Natural killer cell treated with Interleukin-12 subunit alpha and Interleukin-12 subunit beta and Interleukin-15 and Interleukin-18, amount 100 ng/mL, for 72 hours (primary cell): ENCODE results near the gene RBM28. TPM values are rescaled to one million over a fixed set of nuclear protein-coding genes. Genes with fewer than 3 reads are reported as not detected.

Source experiments
- ATAC-seq, 2 donors: fragments of 150-1000 bp; cut with Tn5 transposase in 1 of 2; sonication (Bioruptor Pico), chemical (Tn5 transposase) in 1 of 2; 2 replicates each; pipeline ENCODE4 v1.10.0; 2021
- DNase-seq: peaks from one replicate; pipeline ENCODE4 v3.0.0; 2022; ENCODE audit warnings: low spot score
- H3K27ac Mint-ChIP-seq, 2 donors: 1 replicate in 1 of 2; 2 replicates in 1 of 2; pipeline ENCODE4 v1.8.0; 2022; ENCODE audit warnings: mixed read lengths in 2 of 2, mild to moderate bottlenecking in 1 of 2, moderate library complexity in 1 of 2
- H3K27me3 Mint-ChIP-seq, 2 donors: 1 replicate in 1 of 2; 2 replicates in 1 of 2; pipeline ENCODE4 v1.8.0; 2022; ENCODE audit warnings: mixed read lengths in 2 of 2
- H3K36me3 Mint-ChIP-seq: one replicate; pipeline ENCODE4 v1.8.0; 2022; ENCODE audit warnings: mixed read lengths
- H3K4me1 Mint-ChIP-seq, 2 donors: 1 replicate in 1 of 2; 2 replicates in 1 of 2; pipeline ENCODE4 v1.8.0; 2022; ENCODE audit warnings: low read depth in 2 of 2, mixed read lengths in 2 of 2, mild to moderate bottlenecking in 1 of 2
- H3K4me3 Mint-ChIP-seq: one replicate; pipeline ENCODE4 v1.8.0; 2022; ENCODE audit warnings: mixed read lengths
- H3K9me3 Mint-ChIP-seq: 2 replicates; pipeline ENCODE4 v1.8.0; 2022; ENCODE audit warnings: mixed read lengths
- total RNA-seq, 2 donors: library from RNA; stranded (reverse); gene quantifications; one replicate each; pipeline ENCODE4 v1.2.3, GENCODE V29; 2022

Gene RBM28
- total RNA-seq, 2 donors from 2014 or later, result 46.4 to 77.1 TPM

DNA sequence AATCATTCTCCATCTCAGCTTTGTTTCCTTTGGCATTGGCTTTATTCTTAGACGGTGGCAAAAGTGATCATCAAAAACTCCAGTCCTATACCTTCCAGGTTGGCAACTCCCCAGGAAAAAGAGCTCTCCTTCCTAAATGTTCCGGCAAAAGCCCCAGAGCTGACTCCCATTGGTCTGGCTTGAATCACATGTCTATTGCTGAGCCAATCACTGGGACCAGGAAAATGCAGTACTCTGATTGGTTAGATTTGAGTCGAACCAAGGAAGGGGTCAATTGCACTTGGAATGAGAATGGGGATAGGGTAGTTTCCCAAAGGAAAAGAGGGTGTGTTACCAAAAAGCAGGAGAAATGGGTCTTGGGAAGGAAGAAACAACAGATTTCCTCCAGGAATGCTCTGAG, 80.3 kb downstream of the RBM28 start:
- Mint-ChIP-seq H3K36me3 (no peaks in the 10 kb centered on the region), H3K9me3 (no peaks in the 10 kb centered on the region), H3K4me3 (no peak overlapping the region), H3K27ac (no peak overlapping the region), H3K4me1 (no peaks in the 10 kb centered on the region), H3K27me3 (peaks cover 6% of the 10 kb centered on the region in 2 donors)
- DNase-seq (no peak), ATAC-seq (no peak)

DNA sequence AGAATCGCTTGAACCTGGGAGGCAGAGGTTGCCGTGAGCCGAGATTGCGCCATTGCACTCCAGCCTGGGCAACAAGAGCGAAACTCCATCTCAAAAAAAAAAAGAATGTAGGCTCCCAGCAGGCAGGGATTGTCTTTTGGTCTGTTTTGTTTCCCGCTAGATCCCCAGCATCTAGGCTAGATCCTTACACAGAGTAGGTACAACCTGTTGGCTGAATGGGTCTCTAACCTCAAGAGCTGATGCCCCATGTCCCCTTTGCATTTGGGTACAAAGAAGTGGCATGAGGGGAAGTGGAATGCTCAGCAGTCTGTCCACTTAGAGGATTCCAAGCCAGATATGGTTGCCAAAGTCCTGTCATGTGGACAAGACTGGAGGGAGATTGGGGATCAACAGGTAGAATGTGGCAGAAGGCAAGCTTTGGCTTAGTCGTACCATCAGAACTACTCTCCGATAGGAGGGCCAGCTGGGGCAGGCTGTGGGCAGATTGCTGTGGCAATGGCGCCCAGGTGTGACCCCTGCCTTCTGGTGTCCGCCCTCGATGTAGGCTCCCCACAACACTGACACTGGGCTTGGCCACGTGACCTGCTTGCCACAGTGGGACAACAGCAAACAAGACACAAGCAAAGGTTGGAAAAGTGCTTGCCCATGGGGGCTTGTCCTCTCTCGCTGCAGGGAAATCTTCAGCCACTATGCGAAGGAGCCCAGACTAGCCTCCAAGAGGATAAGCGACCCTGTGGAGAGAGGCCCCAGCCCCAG, 81.3 kb downstream of the RBM28 start:
- no peak for DNase-seq
- Mint-ChIP-seq H3K36me3 (no peaks in the 10 kb centered on the region), H3K9me3 (no peaks in the 10 kb centered on the region), H3K27ac (no peak overlapping the region), H3K4me3 (no peak overlapping the region), H3K4me1 (no peaks in the 10 kb centered on the region), H3K27me3 (peaks cover 6% of the 10 kb centered on the region in 2 donors)
- no peak for ATAC-seq

GRCh38 chr7:128260069-128260795, 83.5 kb downstream of the RBM28 start:
- H3K36me3 Mint-ChIP-seq, result no peaks in the 10 kb centered on the region
- ATAC-seq (no peak), DNase-seq (no peak)
- H3K27ac Mint-ChIP-seq, result no peak overlapping the region
- H3K4me1 Mint-ChIP-seq, result no peaks in the 10 kb centered on the region
- H3K27me3 Mint-ChIP-seq, result peaks cover 0 to 3% of the 10 kb centered on the region in 2 donors
- H3K4me3 Mint-ChIP-seq, result no peak overlapping the region
- no peaks in the 10 kb centered on the region for H3K9me3 Mint-ChIP-seq

GRCh38 chr7:128259131-128260061, 84.3 kb downstream of the RBM28 start:
- Mint-ChIP-seq H3K4me3 (no peak overlapping the region), H3K36me3 (no peaks in the 10 kb centered on the region), H3K4me1 (no peaks in the 10 kb centered on the region), H3K27me3 (peaks cover 0 to 3% of the 10 kb centered on the region in 2 donors), H3K9me3 (no peaks in the 10 kb centered on the region), H3K27ac (no peak overlapping the region)
- DNase-seq, result no peak
- ATAC-seq, result no peak

- no peak for ATAC-seq
- no peak overlapping the region for H3K27ac Mint-ChIP-seq
These were observed 86.2 kb downstream of the RBM28 start for GRCh38 chr7:128257458-128257857.

GRCh38 chr7:128255271-128255670, 88.4 kb downstream of the RBM28 start:
- Mint-ChIP-seq H3K4me3 (no peak overlapping the region), H3K36me3 (no peaks in the 10 kb centered on the region), H3K9me3 (no peaks in the 10 kb centered on the region), H3K27me3 (peaks cover 0 to 3% of the 10 kb centered on the region in 2 donors), H3K27ac (no peak overlapping the region), H3K4me1 (peaks cover 0 to 7% of the 10 kb centered on the region in 2 donors)
- ATAC-seq, result no peak
- no peak for DNase-seq

More at GRCh38 chr7:128257458-128257857, 86.2 kb downstream of the RBM28 start:
- Mint-ChIP-seq H3K27me3 (peaks cover 0 to 3% of the 10 kb centered on the region in 2 donors), H3K4me1 (peaks cover 0 to 7% of the 10 kb centered on the region in 2 donors), H3K36me3 (no peaks in the 10 kb centered on the region), H3K9me3 (no peaks in the 10 kb centered on the region), H3K4me3 (no peak overlapping the region)
- no peak for DNase-seq

- DNase-seq, result no peak
- Mint-ChIP-seq H3K27me3 (peaks cover 0 to 3% of the 10 kb centered on the region in 2 donors), H3K4me3 (no peak overlapping the region), H3K36me3 (no peaks in the 10 kb centered on the region), H3K27ac (no peak overlapping the region), H3K9me3 (no peaks in the 10 kb centered on the region), H3K4me1 (peaks cover 0 to 7% of the 10 kb centered on the region in 2 donors)
- no peak for ATAC-seq
These were observed 89.2 kb downstream of the RBM28 start for GRCh38 chr7:128254470-128254869.

- peaks cover 0 to 7% of the 10 kb centered on the region in 2 donors for H3K4me1 Mint-ChIP-seq
- no peaks in the 10 kb centered on the region for H3K9me3 Mint-ChIP-seq
- H3K27ac Mint-ChIP-seq, result peak overlapping the region in 1 of 2 donors; percentile 57
- no peak overlapping the region for H3K4me3 Mint-ChIP-seq
- ATAC-seq (no peak), DNase-seq (no peak)
- no peaks in the 10 kb centered on the region for H3K36me3 Mint-ChIP-seq
- no peaks in the 10 kb centered on the region for H3K27me3 Mint-ChIP-seq
These were observed 90.0 kb downstream of the RBM28 start for GRCh38 chr7:128253701-128254100.

DNA sequence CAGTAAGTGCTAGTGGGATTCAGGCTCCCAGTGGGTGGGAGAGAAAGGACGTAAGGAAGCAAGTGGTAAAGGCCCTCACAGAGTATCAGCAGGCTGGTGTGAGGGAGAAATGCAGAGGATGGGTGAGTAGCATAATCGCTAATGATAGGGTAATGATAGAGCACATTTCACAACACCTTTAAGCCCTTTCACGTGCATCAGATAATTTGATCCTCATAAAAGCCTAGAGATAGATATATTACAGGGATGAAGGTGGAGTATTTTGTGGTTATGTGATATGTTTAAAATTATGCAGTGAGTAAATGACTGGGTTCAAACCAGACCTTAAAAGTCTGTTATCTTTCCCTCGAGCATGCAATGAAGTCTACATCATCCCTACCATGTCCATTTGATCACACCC, 92.4 kb downstream of the RBM28 start:
- Mint-ChIP-seq H3K9me3 (no peaks in the 10 kb centered on the region), H3K4me1 (peaks cover 0 to 12% of the 10 kb centered on the region in 2 donors), H3K27ac (no peak overlapping the region), H3K27me3 (peaks cover 0 to 4% of the 10 kb centered on the region in 2 donors), H3K36me3 (no peaks in the 10 kb centered on the region), H3K4me3 (no peak overlapping the region)
- ATAC-seq (no peak), DNase-seq (no peak)

Other genes starting within 250 kb of the RBM28 start
- gene LEP, start 102.6 kb downstream of the RBM28 start, total RNA-seq, result not detected
- gene PRRT4, start 17.8 kb upstream of the RBM28 start, total RNA-seq, result not detected
- gene IMPDH1, start 66.1 kb upstream of the RBM28 start, total RNA-seq, result 10 to 100 TPM; 15.8 to 34.5 TPM
- 1 to 10 TPM; 3.8 to 9.1 TPM for gene HILPDA, start 112.0 kb upstream of the RBM28 start, total RNA-seq
- 10 to 100 TPM; 35.7 to 48.2 TPM for gene METTL2B, start 132.8 kb upstream of the RBM28 start, total RNA-seq